Measurements from ENCODE around the gene POLN.
"Not testable (repeated sequence)": the region's sequence is repeated elsewhere in the genome, so short reads cannot be mapped to it uniquely, and the experiment has no call there.

The POLN gene

DNA sequence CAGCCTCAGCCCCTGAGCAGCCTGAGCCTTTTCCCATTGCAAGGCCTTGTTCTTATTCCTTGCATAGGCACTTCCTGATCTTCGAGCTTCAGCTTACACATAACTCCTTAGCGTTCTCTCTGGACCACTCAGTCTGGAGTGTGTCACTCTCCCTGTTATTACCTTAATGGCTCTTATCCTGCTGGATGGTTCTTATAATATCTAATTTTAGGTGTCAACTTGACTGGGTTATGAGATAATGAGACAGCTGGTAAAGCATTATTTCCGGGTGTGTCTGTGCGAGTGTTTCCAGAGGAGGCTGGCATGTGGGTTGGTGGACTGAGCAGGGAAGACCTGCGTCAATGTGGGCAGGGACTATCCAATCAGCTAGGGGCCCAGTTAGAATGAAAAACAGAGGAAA is 75.7 kb downstream of the POLN start:
- no peak for DNase-seq (ENCODE audit: low read depth, low spot score)

DNA sequence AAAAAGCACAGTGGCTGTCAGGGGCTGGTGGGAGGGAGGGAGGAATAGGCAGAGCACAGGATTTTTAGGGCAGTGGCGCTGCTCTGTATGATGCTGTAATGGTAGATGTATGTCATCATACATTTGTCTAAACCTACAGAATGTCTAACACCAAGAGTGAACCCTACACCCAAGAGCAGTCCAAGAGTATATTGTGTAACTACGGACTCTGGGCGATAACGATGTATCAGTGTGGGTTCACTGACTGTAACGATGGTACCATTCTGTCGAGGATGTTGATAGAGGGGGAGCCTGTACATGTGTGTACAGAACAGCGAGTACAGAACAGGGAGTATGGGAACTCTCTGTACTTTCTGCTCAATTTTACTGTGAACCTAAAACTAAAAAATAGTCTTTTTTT is 76.5 kb downstream of the POLN start:
- no peak for DNase-seq (ENCODE audit: low read depth, low spot score)

DNA sequence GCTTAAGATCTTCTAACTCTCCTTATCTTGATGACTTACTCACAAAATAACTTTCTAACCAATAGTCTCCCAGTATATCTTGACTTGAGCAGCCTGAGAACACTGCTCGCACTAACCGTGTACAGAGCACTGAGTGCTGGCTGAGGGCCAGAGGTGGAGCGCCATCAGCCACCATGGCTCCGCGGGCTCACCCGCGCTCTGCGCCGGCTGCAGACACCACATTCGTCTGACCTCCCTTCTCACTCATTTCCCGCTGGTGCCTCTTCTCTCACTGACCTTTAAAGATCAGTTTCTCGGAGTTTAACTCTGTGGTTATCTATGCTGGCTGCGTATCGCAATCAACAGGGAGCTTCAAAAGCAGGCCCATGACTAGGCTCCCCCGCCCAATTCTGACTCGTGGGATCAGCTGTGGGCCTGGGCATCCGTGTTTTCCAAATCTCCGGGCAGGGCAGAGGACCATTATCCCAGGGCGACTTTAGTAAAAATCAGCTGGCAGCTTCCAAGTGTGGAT is 78.6 kb downstream of the POLN start:
- no peak for DNase-seq (ENCODE audit: low read depth, low spot score)

DNA sequence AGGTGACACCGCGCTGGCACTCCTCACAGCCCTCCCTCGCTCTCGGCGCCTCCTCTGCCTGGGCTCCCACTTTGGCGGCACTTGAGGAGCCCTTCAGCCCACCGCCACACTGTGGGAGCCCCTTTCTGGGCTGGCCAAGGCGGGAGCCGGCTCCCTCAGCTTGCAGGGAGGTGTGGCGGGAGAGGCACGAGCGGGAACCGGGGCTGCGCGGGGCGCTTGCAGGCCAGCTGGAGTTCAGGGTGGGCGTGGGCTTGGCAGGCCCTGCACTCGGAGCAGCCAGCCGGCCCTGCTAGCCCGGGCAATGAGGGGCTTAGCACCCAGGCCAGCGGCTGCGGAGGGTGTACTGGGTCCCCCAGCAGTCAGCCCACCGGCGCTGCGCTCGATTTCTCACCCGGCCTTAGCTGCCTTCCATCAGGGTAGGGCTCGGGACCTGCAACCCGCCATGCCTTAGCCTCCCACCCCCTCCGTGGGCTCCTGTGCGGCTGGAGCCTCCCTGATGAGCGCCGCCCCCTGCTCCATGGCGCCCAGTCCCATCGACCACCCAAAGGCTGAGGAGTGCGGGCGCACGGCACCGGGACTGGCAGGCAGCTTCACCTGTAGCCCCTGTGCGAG is 80.7 kb downstream of the POLN start:
- DNase-seq (ENCODE audit: low read depth, low spot score) = not testable (repeated sequence)

DNA sequence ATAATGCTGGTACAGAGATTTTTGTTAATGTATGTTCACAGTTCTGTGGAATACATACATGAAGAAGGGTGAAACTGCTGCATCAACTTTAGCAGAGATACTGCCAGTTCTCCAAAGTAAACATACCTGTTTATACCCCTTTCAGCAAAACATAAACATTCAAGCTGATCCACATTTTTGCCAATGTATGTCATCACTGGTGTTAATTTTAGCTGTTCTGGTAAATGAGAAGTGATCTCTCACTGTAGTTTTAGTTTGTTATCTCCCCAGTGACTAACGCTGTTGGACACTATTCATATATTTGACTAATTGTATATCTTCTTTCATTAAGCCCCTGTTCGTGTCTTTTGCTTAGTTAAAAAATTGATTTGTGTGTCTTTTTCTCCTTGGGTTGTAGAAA is 82.0 kb downstream of the POLN start:
- no peak for DNase-seq (ENCODE audit: low read depth, low spot score)

DNA sequence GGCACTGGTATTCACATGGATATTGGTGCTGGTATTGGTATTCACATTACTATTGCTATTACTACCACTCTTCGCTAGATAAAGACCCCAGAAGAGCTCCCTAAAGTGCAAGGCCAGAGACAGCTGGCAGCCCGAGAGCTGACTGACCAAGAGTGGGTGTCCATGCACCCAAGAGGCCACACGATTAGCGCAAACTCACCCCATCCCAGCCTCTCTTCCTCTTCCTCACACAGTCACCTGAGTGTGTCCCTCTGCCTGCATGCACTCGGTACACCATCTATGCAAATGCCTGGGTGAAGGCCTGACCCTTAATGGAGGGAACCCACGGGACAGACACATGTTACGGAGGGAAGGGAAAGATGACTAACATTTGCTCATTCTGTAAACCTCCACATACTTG is 86.7 kb downstream of the POLN start:
- DNase-seq (ENCODE audit: low read depth, low spot score) = no peak

DNA sequence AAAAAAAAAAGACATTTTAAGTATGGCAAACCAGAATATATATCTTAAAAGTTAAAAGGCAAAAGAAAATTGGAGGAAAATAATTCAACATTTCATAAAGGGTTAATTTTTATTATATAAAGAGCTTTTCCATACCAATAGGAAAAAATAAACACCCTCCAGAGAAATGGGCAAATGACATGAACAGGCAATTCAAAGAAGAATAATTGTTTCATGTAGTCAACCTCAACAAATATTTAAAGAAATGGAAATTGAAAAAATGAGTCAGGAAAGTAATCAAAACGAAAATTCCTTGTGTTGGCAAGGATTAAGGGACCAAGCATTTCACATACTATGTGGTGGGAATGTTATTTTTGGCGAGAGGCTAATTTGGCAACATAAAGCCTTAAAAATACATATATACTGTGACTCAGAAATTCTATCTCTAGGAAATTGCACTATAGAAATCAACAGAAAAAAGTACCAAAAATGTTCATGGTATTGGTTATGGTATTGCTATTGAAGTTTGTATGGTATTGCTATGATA is 87.6 kb downstream of the POLN start:
- DNase-seq (ENCODE audit: low read depth, low spot score) = no peak

DNA sequence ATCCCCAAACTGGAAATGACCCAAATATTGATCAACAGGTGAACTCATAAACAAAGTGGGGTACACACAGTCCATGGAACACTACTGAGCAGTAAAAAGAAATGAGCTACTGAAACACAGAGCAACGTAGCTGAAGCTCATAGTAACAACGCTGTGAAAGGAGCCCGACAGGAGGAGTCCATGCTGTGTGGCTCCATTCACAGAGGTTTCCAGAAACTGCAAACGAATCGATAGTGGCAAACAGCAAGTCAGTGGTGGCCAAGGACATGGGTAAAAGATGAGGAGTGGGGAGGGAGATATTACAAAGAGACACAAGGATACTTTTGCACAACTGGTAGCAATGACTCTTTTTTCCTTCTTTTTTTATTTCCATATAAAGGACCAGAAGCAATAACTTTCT is 90.4 kb downstream of the POLN start:
- DNase-seq (ENCODE audit: low read depth, low spot score) = no peak

DNA sequence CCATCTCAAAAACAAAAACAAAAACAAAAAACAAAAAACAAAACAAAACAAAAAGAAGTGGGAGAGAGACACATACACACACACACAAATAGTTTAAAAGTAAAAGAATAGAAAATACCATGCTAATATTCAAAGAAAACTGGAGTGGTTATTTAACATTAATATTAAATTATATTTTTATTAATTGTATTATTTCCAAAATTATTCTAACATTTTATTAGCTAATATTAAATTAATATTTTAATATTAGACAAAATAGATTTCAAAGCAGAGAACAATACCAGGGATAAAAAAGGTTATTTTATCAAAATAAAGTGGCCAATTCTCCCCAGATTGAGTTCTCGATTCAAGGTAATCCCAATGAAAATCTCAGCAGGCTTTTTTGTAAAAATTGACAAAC is 91.8 kb downstream of the POLN start:
- no peak for DNase-seq (ENCODE audit: low read depth, low spot score)

DNA sequence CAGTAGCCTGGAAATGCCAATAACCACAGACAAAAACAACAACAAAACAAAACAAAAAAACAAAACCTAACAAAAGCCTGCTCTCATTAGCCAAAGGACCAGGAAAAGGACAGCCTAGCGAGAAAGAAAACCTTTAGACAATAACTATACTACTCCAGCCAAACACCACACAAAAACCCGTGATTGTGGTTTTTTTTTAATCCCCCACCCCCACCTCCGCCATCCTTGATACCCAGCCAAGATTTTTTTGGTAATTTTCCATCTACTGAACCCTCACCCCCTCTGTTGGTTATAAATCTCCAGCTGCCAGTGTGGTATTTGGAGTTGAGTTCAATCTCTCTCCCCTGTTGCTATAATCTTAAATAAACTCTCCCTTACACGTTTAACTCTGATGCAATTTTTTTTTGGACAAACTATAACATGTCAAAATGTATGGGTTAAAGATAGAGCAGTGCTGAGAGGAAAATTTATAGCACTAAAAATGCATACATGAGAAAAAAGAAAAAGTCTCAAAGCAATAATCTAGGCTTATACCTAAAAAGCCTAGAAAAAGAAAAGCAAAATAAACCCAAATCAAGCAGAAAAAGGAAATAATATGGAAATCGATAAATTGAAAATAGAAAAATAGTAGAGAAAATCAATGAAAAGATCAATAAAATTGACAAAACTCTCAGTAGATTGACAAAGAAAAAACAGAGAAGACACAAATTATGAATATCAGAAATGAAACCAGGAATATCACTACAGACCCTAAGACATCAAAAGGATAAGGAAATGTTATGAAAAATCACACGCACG is 99.1 kb downstream of the POLN start:
- DNase-seq (ENCODE audit: low read depth, low spot score) = no peak

DNA sequence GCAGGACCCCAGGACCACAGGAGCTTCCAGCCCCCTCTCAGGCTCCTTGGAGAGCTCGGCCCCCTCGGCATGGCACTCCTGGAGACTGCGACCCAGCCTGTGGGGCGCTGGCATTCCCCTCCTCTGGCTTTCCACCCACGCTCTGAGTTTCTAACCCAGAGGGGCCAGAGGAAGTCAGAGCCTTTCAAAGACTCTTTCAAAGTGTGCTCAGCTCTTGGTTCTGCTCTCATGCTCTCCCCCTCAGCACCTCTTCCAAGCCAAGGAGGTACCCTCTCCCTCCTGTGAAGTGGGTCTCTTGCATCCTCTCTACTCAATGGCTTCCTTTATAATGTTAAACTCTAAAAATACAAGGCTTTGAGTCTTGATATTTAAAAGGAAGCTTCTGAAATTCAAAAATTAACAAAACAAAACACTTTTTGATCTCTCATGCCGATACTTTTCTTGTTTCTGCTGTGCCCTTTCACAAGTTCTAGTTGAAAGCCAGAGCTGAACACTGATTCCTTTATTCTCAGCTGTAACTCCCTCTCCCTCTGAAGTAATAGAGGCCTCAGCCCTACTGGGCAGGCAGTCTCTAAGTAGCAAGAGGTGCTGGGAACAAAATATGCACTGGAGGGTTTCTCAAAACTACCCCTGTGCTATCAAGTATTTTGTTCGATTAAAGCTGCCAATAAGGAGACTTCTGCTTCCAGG is 100.0 kb downstream of the POLN start:
- no peak for DNase-seq (ENCODE audit: low read depth, low spot score)

DNA sequence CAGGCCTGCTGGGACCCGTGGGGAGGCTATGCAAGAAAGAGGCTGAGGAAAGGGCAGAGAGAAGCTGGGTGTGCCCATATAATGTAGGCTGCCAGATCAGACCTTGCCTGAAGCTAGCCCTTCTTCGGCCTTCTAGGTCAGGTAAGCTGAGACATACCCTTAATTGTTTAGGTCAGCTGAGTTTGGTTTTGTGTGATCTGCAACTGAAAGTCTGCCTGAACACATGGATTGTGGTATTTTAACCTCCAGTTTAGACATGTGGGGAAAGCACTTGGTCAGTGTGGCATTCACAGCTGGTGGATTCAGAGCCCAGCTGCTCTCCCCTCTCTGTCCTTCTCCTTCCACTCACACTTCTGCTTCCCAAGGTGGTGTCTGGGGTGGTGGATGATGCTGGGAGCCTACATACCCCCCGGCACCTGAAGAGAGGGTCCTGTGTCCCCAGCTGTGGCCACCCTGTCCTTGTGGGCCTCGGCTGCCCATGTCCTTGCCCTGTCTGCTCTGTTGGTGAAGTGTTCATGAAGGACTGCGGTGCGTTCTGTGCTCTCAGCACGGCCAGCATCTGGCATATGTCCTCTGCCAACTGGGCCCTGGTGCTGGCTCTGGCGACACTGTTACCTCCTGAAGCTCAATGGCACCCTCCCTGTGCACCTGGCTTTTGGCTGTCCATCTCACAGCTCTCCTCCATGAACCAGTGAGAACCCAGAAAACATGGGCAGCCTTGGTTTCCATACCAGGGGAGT is 100.7 kb downstream of the POLN start:
- no peak for DNase-seq (ENCODE audit: low read depth, low spot score)

DNA sequence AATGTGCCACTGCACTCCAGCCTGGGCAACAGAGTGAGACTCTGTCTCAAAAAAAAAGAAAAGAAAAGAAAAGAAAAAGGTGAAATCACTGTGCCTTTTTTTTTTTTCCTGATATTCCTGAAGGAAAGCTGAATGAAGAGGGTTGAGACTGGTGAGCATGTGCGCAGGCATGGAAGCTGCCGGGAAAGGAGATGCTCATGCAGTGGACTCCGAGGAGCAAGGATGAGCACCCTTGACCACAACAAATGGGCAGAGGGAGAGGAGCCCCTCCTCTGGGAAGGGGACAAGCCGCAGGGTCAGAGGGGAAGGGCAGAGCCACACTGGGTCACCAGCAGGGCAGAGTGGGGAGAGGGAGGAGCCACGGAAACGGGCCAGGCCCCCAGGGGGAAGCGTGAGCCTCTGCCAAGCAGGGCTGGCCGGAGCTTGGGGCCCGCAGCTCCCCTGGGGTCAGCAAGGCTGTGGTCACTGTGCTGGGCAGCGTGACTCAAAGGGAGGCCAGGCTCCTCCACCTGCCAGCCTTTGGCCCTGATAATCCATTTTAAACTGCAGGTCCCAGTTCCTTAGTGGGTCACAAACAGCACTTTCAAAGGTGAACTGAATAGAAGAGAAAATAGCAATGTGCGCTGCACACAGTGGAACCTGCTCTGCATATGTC is 102.9 kb downstream of the POLN start:
- no peak for DNase-seq (ENCODE audit: low read depth, low spot score)

DNA sequence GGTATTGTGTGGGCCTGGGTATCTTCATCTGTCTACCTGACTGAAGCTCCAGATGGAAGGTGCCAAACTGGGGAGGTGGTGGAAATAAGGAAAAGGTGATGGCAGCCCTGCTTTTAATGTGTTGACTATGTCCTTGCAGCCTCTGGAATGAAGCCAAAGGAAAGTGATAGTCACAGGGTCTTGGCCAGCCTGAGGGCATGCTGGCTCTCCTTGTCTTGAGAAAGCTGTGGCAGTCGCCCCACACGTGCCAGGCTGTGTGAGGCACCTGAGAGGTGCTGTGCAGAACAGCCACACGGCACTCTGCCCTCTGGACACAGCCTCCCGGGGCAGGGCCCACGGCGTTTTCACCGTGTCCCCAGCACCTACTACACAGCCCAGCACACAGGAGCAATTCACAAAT is 105.2 kb downstream of the POLN start:
- DNase-seq (ENCODE audit: low read depth, low spot score) = no peak

DNA sequence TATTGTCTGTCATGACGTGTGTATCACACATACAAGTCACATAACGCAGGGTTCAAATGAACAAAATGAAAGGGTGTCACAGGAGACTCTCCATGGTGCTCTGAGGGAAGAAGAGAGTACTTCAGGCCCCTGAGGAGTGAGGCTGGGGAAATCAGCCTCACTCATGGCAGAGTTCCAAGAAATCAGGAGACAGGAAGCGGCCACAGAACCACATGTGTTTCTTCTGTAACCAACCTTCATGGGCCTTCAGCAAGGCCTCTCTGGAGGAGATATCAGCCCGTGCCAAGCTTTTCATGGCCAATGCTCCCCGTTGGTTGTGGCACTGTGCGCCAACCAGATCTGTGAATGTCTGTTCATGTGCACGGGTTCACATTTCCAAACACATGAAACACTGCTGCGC is 106.8 kb downstream of the POLN start:
- DNase-seq (ENCODE audit: low read depth, low spot score) = peak; percentile 32

DNA sequence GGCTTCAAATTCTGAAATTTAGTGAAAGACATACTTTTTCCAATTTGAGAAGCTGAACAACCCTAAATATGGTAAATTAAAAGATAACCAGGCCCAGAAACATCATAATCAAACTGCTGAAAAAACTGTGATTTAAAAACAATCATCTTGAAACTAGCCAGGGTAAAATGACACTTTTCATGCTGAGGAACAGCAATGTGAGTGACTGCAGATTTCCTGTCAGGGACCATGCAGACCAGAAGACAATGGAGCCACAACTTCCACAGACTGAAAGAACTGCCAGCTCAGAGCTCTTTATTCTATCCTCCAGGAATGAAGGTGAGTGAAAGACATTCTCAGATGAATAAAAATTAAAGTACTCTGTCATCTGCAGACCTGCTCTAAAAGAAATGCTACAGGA is 109.5 kb downstream of the POLN start:
- no peak for DNase-seq (ENCODE audit: low read depth, low spot score)

DNA sequence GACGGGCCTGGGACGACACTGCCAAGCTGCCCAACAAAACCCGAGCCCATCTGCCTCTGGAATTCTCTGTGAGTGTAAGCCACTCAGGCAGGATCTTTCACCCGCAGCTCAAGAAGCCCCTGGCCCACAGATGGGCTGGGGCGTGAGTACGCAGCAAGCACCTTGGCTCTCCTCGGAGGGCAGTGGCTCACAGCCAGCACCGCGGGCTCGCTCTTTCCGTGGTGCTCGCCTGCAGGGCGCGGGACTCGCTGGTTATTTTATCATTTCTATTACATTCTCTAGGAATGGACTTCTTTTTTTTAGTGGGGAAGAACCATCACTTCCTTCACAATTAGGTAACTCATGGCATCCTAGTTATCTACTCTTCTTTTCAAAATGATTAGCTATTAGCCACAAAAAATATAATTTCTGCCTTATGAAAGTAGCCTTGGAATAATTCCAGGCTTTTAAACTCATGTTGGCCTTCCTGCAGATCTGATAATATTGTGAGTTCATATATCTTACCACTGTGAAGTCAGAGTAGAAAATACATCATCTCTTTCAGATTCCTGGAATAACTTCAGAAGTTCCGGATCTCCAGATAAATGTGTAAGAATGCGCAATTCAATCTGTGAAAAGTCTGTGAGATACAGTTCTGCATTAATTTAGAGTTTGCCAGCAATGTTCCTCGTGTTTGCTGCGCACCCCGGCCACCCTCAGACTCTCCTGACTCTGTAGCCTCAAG is 114.2 kb downstream of the POLN start:
- no peak for DNase-seq (ENCODE audit: low read depth, low spot score)

DNA sequence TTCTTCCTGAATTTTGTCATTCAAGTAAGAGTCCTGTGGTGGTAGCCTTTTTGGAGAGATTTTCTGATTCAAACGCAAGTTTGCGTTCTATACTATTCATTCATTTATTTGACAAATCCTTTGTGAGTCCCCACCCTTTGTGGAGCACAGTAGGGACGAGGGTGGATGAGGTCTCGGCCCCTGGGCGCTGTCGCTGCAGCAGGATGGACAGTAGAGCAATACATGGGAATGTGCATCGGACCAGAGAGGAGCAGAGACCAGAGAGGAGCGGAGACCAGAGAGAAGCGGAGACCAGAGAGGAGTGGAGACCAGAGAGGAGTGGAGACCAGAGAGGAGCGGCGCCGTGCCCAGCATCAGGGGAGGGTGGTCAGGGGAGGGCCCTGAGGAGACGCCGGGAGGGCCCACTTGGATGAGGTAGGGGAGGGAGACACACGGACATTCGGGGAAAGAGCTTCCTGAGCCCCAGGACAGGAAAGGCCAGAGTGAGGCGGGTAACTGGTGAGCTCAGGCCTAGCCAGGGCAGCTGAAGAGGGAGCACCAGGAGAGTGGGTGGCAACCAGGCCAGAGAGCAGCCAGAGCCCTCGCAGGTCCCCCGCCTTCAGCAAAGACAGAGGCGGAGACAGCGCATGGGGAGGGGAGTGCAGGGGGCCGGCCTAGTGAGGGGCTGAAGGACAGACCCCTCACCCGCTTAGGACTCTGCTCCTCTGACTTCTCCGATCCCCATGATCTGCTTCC is 115.4 kb downstream of the POLN start:
- DNase-seq (ENCODE audit: low read depth, low spot score) = no peak

DNA sequence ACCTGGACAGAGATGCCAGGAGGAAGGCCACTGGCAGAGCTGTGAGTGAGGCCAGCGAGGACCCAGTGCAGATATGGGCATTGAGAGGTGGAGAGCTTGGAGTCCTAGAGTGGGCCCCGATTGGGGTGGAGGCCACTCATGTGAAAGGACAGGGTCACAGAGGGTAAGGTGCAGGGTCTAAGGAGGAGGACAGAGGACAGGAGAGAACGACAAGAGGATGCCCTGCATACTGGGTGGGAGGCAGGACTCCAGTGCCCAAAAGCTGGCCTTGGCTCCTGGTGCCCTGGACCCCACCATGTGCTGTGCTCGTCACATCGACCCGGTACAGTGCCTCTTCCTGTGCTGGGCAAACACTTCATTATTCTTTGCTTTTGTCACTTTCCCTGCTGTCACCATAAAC is 116.1 kb downstream of the POLN start:
- no peak for DNase-seq (ENCODE audit: low read depth, low spot score)

DNA sequence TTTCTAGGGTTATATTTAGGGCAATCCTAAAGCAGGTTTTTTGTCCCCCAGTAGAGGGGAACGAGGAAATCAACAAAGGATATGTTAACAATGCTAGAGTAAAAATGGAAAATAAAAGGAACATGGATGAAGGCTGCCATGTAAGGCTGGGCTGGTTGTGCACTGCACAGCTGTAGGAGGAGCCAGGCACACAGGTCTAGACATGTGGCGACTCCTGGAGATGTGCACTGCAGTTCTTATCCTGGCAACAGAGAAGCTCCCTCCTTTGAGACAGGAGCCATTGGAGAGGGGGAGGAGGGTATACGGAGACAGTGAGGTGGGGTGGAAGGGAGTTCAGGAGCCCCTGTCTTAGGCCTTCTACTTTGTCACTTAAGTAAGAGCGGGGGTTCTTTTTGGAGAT is 116.9 kb downstream of the POLN start:
- no peak for DNase-seq (ENCODE audit: low read depth, low spot score)

Data from smooth muscle cell of the brain vasculature (primary cell).